Fibroblast of lung (primary cell): ENCODE measurements around the gene ITPR2.

Experiments
- CTCF ChIP-seq, 2 donors: IDR thresholded peaks in 1 of 2; conservative IDR thresholded peaks in 1 of 2; 1 replicate in 1 of 2; 2 replicates in 1 of 2; pipeline ENCODE4 v1.5.1; 2011 to 2012; ENCODE audit warnings: low read length in 2 of 2, control low read depth in 1 of 2, inconsistent platforms in 1 of 2, low read depth in 1 of 2, mild to moderate bottlenecking in 1 of 2
- EZH2 ChIP-seq: IDR thresholded peaks from 2 replicates; pipeline ENCODE4 v1.5.1; 2012; ENCODE audit warnings: low read length, control low read depth, mild to moderate bottlenecking; ENCODE audit errors: missing control alignments

GRCh38 chr12:26705851-26706250 lies 127.1 kb downstream of the ITPR2 start:
- TF ChIP-seq CTCF (conservative IDR thresholded peaks at IDR 0.05 in 1 of 2, IDR thresholded peaks at IDR 0.05 in 1 of 2; ENCODE audit: low read depth in 1 of 2, low read length in 2 of 2), result no peak
- TF ChIP-seq EZH2, result no peak
